SHP77 (cell line): Measurements from ENCODE around the gene CREG1.
"Not testable (repeated sequence)": the region's sequence is repeated elsewhere in the genome, so short reads cannot be mapped to it uniquely, and the experiment has no call there.

ENCODE experiments used
- DNase-seq, 2 experiments: peaks; one replicate each; lab custom pipeline; 2025; lab: John Stamatoyannopoulos, UW

Gene CREG1

GRCh38 chr1:167553136-167554027 lies at the start of gene CREG1:
Gene CREG1, minus strand, starts transcription at chr1:167553762.
- peak; percentile 90 to 92 for DNase-seq

GRCh38 chr1:167602840-167603239 lies 49.3 kb upstream of the CREG1 start:
- DNase-seq: no peak

GRCh38 chr1:167601442-167602383 lies 48.2 kb upstream of the CREG1 start:
- DNase-seq: no peak

- DNase-seq: no peak
Observed at GRCh38 chr1:167599957-167600581, 46.5 kb upstream of the CREG1 start.

- DNase-seq: no peak
Observed at GRCh38 chr1:167594822-167595221, 41.3 kb upstream of the CREG1 start.

GRCh38 chr1:167593860-167594259 lies 40.3 kb upstream of the CREG1 start:
- no peak for DNase-seq

- no peak for DNase-seq
Observed at GRCh38 chr1:167592475-167592874, 38.9 kb upstream of the CREG1 start.

GRCh38 chr1:167588361-167588760 lies 34.8 kb upstream of the CREG1 start:
- DNase-seq: no peak

- no peak for DNase-seq
Observed at GRCh38 chr1:167587872-167588271, 34.3 kb upstream of the CREG1 start.

- no peak for DNase-seq
Observed at GRCh38 chr1:167587342-167587741, 33.8 kb upstream of the CREG1 start.

GRCh38 chr1:167584581-167584980 lies 31.0 kb upstream of the CREG1 start:
- no peak for DNase-seq

GRCh38 chr1:167582722-167583121 lies 29.2 kb upstream of the CREG1 start:
- no peak for DNase-seq

- DNase-seq: no peak
Observed at GRCh38 chr1:167582064-167582463, 28.5 kb upstream of the CREG1 start.

GRCh38 chr1:167579986-167580385 lies 26.4 kb upstream of the CREG1 start:
- DNase-seq: no peak

- no peak for DNase-seq
Observed at GRCh38 chr1:167578939-167579521, 25.5 kb upstream of the CREG1 start.

- no peak for DNase-seq
Observed at GRCh38 chr1:167575649-167576048, 22.1 kb upstream of the CREG1 start.

GRCh38 chr1:167573035-167573434 lies 19.5 kb upstream of the CREG1 start:
- no peak for DNase-seq

GRCh38 chr1:167570712-167571111 lies 17.1 kb upstream of the CREG1 start:
- DNase-seq: not testable (repeated sequence)

GRCh38 chr1:167567663-167568062 lies 14.1 kb upstream of the CREG1 start:
- no peak for DNase-seq

GRCh38 chr1:167566766-167567165 lies 13.2 kb upstream of the CREG1 start:
- no peak for DNase-seq

- no peak for DNase-seq
Observed at GRCh38 chr1:167565922-167566321, 12.4 kb upstream of the CREG1 start.
